NCI-H510A treated with DMSO at 0.1 percent for 48 hours (cell line): Measurements from ENCODE around the gene CD84.
"Not testable (repeated sequence)": the region's sequence is repeated elsewhere in the genome, so short reads cannot be mapped to it uniquely, and the experiment has no call there.

ENCODE experiments used
- DNase-seq: peaks from one replicate; lab custom pipeline; 2025; lab: John Stamatoyannopoulos, UW

The CD84 gene

DNA sequence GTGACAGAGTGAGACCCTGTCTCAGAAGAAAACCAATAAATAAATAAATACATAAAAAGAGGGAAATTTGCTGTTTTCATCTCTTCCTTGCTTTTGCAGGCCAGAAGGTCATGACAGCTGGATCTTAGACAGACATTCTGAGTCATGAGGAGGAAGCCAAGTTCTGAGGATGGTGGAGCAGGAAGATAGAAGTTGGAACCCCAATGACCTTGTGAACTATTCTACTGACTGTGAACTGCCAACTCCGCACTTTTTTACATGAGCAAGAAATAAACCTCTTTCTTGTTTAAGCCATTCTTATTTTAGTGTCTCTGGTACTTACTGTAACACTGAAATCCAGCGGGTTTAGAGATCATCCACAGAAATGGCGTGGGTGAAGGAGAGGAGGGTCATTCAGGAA lies 8.5 kb downstream of the CD84 start:
- no peak for DNase-seq

GRCh38 chr1:160569806-160570205 lies 9.5 kb downstream of the CD84 start:
- DNase-seq: no peak

DNA sequence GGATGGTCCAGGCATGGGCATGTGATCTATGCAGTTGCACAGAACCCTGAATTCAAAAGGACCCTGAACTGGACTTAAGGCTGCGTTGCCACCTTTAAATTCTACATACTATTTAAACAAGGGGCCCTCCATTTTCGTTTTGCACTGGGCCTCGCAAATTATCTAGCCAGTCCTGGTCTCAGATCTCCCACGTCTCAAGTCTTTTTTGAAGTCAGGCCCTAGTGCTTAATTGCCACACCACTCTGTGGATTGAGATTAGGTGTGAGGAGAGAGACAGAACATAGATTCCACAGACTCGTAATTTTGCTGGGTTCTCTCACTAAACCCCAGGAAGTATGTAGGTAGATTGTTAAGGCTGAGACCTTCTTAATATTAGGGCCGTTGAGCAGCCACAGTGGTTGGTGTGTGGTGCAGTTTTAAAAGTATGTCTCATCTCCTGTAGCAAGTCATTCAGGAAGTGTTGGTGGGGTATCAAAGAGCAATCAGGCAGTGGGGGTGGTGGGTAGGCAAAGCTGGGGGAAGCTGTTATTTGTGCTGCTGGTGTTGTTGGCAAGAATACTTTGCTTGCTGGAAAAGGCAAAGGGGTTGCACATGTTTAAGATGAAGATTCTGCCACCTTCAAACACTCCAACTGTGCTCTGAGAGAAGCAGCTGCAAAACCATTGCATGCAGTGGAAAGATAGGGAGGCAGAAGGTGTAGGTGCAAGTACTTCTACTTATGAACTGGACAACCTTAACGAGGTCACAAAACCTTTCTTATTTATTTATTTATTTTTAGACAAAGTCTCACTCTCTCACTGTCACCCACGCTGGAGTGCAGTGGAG lies 11.2 kb downstream of the CD84 start:
- DNase-seq: no peak

GRCh38 chr1:160567341-160567740 lies 12.0 kb downstream of the CD84 start:
- no peak for DNase-seq

DNA sequence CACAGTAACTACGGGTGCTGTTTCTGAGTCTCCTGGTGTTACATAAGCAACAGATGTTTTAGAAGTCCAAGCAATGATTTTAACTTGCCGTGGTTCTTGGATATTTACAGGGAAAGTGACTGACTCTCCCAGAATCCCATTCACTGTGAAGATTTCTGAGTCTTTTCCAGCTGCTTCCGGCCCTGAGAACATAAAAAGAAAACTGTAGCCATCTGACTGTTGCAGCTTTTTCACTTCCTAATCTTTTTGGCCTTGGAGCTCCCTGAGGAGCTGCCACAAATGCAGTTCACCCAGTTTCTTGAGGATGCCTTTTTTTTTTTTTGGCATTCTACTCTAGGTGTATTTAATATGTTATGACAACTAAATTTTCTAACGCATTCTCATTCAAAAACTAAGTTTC lies 13.7 kb downstream of the CD84 start:
- DNase-seq: no peak

GRCh38 chr1:160563230-160563629 lies 16.1 kb downstream of the CD84 start:
- not testable (repeated sequence) for DNase-seq

DNA sequence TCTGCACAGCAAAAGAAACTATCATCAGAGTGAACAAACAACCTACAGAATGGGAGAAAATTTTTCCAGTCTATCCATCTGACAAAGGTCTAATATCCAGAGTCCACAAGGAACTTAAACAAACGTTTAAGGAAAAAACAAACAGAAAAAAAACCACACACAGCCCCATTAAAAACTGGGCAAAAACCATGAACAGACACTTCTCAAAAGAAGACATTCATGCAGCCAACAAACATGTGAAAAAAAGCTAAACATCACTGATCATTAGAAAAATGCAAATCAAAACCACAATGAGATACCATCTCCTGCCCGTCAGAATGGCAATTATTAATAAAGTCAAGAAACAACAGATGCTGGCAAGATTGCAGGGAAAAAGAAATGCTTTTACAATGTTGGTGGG lies 16.6 kb downstream of the CD84 start:
- not testable (repeated sequence) for DNase-seq

GRCh38 chr1:160560806-160561205 lies 18.5 kb downstream of the CD84 start:
- DNase-seq: no peak

GRCh38 chr1:160560045-160560705 lies 19.1 kb downstream of the CD84 start:
- DNase-seq: no peak

DNA sequence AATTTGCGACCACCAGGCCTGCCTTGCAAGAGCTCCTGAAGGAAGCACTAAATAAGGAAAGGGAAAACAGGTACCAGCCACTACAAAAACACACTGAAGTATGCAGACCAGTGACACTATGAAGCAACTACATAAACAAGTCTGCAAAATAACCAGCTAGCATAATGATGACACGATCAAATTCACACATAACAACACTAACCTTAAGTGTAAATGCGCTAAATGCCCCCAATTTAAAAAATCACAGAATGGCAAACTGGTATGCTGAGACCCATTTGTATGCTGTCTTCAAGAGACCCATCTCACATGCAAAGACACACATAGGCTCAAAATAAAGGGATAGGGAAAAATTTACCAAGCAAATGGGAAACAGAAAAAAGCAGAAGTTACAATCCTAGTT lies 19.9 kb downstream of the CD84 start:
- not testable (repeated sequence) for DNase-seq

DNA sequence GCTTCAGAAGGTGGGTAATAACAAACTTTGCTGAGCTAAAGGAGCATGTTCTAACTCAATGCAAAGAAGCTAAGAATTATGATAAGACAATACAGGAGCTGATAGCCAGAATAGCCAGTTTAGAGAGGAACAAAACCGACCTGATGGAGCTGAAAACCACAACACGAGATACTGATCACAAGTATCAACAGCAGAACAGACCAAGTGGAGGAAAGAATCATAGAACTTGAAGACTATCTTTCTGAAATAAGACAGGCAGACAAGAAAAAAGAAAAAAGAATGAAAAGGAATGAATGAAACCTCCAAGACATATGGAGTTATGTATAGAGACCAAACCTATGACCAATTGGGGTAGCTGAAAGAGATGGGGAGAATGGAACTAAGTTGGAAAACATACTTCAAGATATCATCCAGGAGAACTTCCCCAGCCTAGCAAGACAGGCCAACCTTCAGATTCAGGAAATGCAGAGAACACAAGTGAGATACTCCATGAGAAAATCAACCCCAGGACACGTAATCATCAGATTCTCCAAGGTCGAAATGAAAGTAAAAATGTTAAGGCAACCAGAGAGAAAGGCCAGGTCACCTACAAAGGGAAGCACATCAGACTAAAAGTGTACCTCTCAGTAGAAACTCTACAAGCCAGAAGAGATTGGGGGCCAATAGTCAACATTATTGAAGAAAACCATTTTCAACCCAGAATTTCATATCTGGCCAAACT lies 20.5 kb downstream of the CD84 start:
- DNase-seq: no peak

- DNase-seq: no peak
Measured at GRCh38 chr1:160553778-160554177, 25.5 kb downstream of the CD84 start.

DNA sequence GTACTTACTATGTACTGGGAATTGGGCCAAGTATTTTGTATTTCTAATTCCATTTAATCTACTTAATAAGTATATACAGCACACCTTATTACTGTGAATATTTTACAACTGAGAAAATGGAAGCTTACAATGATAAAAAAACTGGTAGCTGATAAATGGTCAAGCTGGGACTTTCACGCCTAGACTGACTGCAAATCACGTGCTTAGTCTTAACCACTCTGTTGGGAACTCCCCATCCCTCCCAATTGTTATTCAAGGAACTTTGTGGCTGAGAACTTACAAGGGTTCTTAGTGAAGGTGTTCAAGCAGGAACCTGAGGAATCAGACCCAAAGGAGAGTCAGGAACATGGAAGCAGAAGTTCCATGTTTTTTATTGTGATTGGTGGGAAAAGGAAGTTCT lies 26.9 kb downstream of the CD84 start:
- DNase-seq: no peak

- DNase-seq: no peak
Measured at GRCh38 chr1:160550572-160551034, 28.7 kb downstream of the CD84 start.

- DNase-seq: no peak
Measured at GRCh38 chr1:160549665-160550006, 29.7 kb downstream of the CD84 start.

- DNase-seq: no peak
Measured at GRCh38 chr1:160548960-160549664, 30.2 kb downstream of the CD84 start.

- DNase-seq: no peak
Measured at GRCh38 chr1:160548183-160548582, 31.1 kb downstream of the CD84 start.

DNA sequence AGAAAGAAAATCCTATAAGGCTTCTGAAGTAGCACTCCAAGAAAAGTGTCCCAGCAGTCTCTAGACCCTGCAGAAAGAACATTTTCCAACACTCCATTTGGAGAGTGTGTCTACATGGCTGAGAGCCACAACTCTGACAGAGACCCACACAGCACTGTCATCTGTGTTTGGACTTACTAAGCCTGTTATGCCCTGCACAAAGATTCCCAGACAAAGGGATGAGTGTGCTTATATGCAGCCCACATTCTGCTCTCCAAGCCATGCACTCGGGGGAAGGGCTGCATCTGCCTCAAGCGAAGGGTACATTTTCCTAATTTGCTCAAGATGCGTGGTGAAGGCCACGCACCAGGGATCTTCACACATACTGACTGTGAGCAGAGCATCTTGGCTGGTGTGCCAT lies 31.9 kb downstream of the CD84 start:
- no peak for DNase-seq

DNA sequence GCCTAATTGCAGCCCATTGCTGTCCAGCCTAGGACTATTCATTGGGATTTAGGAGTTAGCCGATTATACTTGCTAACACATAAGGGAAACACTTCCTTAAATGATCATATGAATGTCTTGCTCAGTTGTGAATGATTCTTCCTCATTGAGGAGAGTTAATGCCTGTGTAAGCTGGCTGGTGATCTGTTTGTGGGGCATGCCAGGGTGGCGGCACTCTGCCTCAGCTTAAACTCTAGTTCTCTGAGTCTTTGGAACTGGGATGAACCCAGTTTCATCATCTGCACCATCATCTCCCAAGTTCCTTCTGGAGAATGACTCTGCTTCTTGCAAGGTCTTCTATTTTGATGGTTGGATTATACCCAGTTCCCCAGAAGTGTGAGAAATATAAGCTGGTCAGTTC lies 32.4 kb downstream of the CD84 start:
- DNase-seq: no peak

DNA sequence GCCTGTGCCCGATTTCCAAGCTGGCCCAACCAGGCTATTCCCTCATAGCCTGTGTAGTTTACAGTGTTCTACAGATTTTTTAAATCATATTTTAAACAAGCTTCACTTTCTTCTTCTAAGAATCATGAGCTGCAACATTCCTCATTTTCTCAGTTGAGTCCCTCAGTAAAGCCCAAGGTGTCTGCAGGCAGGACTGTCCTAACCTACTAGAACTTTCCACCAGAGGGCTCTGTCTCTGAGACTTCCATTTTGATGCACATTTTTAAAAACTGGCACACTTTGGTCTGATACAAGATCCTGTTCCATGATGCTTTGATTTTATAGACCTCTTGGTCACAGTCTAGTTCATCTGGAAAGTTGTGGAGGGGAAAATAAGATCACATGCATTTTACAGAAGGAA lies 34.6 kb downstream of the CD84 start:
- no peak for DNase-seq

DNA sequence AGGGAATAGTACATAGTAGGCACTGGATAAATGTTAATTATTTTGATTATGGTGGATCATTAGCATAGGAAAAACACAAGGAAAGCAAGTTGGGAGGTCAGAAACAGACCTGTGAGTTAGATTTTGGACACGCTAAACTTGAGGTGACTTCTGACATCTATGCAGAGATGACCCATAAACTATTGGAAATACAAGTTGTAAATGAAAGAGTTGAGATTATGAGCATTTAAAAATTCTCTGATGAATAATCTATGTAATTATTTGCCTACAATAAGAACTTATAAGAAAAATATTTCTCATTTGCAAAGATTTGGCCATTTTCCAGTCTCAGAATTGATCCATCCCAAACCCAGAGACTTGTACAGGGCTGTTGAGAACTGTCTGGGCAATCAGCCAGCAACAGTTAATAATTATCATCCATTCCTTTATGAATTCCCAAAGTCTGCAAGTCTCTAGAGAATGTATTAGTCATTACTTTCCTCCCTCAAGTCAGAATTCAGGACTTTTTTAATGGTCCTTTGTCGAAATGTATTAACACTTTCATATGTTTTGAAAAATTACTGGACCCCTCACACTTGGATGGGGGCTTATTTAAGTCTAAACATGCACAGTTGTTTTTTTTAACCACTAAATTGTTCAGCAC lies 36.9 kb downstream of the CD84 start:
- no peak for DNase-seq
